ENCODE data around the gene MEGF6. TPM values are rescaled to one million over a fixed set of nuclear protein-coding genes. Genes with fewer than 3 reads are reported as not detected.
A peak's percentile ranks its signal among the peaks of the same experiment; 100 is the strongest.

Gene MEGF6
- total RNA-seq, 3 donors from 2014 or later, result 19.3 to 32.1 (median 24.2) TPM

- H3K36me3 ChIP-seq, result no peaks in the 10 kb centered on the region
- intact Hi-C loops (cut with DNase I; ENCODE audit: low total_unique reads), result no loop called here
- TF ChIP-seq, protein P1, sequence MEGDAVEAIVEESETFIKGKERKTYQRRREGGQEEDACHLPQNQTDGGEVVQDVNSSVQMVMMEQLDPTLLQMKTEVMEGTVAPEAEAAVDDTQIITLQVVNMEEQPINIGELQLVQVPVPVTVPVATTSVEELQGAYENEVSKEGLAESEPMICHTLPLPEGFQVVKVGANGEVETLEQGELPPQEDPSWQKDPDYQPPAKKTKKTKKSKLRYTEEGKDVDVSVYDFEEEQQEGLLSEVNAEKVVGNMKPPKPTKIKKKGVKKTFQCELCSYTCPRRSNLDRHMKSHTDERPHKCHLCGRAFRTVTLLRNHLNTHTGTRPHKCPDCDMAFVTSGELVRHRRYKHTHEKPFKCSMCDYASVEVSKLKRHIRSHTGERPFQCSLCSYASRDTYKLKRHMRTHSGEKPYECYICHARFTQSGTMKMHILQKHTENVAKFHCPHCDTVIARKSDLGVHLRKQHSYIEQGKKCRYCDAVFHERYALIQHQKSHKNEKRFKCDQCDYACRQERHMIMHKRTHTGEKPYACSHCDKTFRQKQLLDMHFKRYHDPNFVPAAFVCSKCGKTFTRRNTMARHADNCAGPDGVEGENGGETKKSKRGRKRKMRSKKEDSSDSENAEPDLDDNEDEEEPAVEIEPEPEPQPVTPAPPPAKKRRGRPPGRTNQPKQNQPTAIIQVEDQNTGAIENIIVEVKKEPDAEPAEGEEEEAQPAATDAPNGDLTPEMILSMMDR (IDR thresholded peaks at IDR 0.05), result no peak
- TF ChIP-seq POLR2A (IDR thresholded peaks at IDR 0.05) (no peak), POLR2AphosphoS5 (IDR thresholded peaks at IDR 0.05) (no peak)
- peaks cover 10 to 26% of the 10 kb centered on the region in 2 donors for H3K4me1 ChIP-seq
- no peaks in the 10 kb centered on the region for H3K27me3 ChIP-seq
- no peaks in the 10 kb centered on the region for H3K9me3 ChIP-seq
- H3K4me3 ChIP-seq, result peak overlapping the region in 1 of 3 donors; percentile 47
- H3K27ac ChIP-seq, result peak overlapping the region; percentile 75 to 94
- no peak for DNase-seq (ENCODE audit: low spot score in 2 of 2)
These were observed 68.6 kb downstream of the MEGF6 start for GRCh38 chr1:3542676-3543075.

- Histone ChIP-seq H3K27me3 (no peaks in the 10 kb centered on the region), H3K4me1 (peaks cover 5 to 26% of the 10 kb centered on the region in 2 donors), H3K27ac (peak overlapping the region; percentile 75 to 94), H3K9me3 (no peaks in the 10 kb centered on the region), H3K36me3 (no peaks in the 10 kb centered on the region), H3K4me3 (no peak overlapping the region)
- intact Hi-C loops (cut with DNase I; ENCODE audit: low total_unique reads), result no loop called here
- TF ChIP-seq POLR2A (IDR thresholded peaks at IDR 0.05), result no peak
- TF ChIP-seq, protein P1 (IDR thresholded peaks at IDR 0.05), result no peak
- no peak for TF ChIP-seq POLR2AphosphoS5 (IDR thresholded peaks at IDR 0.05)
- no peak for DNase-seq (ENCODE audit: low spot score in 2 of 2)
These were observed 69.4 kb downstream of the MEGF6 start for GRCh38 chr1:3541936-3542335.

DNA sequence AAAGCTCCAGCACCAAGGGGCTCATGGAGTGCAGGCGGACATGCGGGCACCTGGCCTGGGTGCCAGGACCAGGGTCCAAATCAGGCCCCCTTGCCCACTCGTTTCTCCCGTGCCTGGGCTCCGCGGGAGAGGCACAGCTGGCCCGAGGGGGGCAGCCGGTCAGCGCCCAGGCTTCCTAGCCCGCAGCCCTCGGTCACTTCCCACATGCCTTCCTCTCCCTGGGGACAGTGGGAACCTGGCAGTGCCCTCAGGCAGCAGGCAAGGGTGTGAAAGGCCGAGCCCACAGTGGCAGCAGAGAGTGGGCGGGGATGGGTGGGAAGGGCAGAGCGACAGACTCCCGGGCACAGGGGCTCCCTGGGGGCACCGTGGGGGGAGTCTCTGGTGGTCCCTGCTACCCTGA, 69.8 kb downstream of the MEGF6 start:
- DNase-seq (ENCODE audit: low spot score in 2 of 2), result no peak
- peaks cover 5 to 26% of the 10 kb centered on the region in 2 donors for H3K4me1 ChIP-seq
- H3K27me3 ChIP-seq, result no peaks in the 10 kb centered on the region
- H3K27ac ChIP-seq, result peak overlapping the region; percentile 75 to 94
- no peak overlapping the region for H3K4me3 ChIP-seq
- H3K9me3 ChIP-seq, result no peaks in the 10 kb centered on the region
- H3K36me3 ChIP-seq, result no peaks in the 10 kb centered on the region
- intact Hi-C loops (cut with DNase I; ENCODE audit: low total_unique reads), result no loop called here
- TF ChIP-seq POLR2A (IDR thresholded peaks at IDR 0.05) (no peak), POLR2AphosphoS5 (IDR thresholded peaks at IDR 0.05) (no peak)
- TF ChIP-seq, protein P1 (IDR thresholded peaks at IDR 0.05), result no peak

- no peaks in the 10 kb centered on the region for H3K27me3 ChIP-seq
- DNase-seq (ENCODE audit: low spot score in 2 of 2), result no peak
- no peaks in the 10 kb centered on the region for H3K36me3 ChIP-seq
- no peak overlapping the region for H3K4me3 ChIP-seq
- intact Hi-C loops (cut with DNase I; ENCODE audit: low total_unique reads), result no loop called here
- peaks cover 5 to 26% of the 10 kb centered on the region in 2 donors for H3K4me1 ChIP-seq
- TF ChIP-seq POLR2AphosphoS5 (IDR thresholded peaks at IDR 0.05) (no peak), POLR2A (IDR thresholded peaks at IDR 0.05) (no peak)
- TF ChIP-seq, protein P1 (IDR thresholded peaks at IDR 0.05), result no peak
- no peaks in the 10 kb centered on the region for H3K9me3 ChIP-seq
- peak overlapping the region; percentile 82 to 94 for H3K27ac ChIP-seq
These were observed 70.4 kb downstream of the MEGF6 start for GRCh38 chr1:3540876-3541275.

DNA sequence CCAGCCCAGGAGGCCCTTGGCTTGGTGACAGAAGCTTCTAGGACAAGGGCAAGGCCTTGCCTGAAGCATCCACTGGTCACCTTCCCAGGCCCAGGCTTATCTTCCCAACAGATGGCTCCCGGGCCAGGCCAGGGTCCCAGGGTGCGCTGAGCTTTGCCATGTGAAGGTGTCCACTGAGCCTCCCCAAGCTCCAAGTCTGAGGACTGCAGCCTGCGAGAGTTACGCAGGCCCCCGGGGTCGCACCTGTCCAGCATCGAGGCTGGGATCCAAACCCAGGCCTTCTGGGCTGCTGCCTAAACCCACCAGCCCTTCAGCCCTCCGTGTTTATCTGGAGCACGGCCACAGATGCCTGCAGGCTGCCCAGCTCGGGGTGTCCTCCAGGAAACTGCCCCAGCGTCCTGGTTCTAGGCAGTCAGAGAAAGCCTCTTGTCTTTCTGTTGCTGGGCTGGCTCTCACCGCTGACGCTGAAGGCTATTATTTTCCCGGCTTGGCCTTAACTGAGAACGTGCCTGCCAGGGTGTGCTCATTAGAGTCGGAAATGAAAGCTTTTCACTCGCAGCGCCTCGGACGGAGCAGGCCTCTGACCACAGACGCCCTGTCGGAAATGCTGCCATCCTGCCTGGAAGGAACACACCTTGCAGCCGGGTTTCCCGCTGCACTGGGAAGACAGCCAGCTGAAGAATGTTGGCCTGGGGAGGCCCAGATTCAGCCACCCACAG, 71.4 kb downstream of the MEGF6 start:
- H3K36me3 ChIP-seq, result no peaks in the 10 kb centered on the region
- no peak overlapping the region for H3K4me3 ChIP-seq
- no peaks in the 10 kb centered on the region for H3K27me3 ChIP-seq
- TF ChIP-seq POLR2AphosphoS5 (IDR thresholded peaks at IDR 0.05) (peak; percentile 45 to 76 (median 75)), POLR2A (IDR thresholded peaks at IDR 0.05) (no peak)
- DNase-seq (ENCODE audit: low spot score in 2 of 2), result peak; percentile 77 to 85
- peak overlapping the region; percentile 82 to 94 for H3K27ac ChIP-seq
- peaks cover 5 to 26% of the 10 kb centered on the region in 2 donors for H3K4me1 ChIP-seq
- intact Hi-C loops (cut with DNase I; ENCODE audit: low total_unique reads), result no loop called here
- H3K9me3 ChIP-seq, result no peaks in the 10 kb centered on the region
